Fibroblast of the conjunctiva (primary cell): ENCODE data around the gene PLCG1.
"Not testable (repeated sequence)": the region's sequence is repeated elsewhere in the genome, so short reads cannot be mapped to it uniquely, and the experiment has no call there.

ENCODE experiments used
- DNase-seq: peaks from one replicate; pipeline ENCODE4 v3.0.0-alpha.2; 2010; ENCODE audit warnings: low read depth

Gene PLCG1

DNA sequence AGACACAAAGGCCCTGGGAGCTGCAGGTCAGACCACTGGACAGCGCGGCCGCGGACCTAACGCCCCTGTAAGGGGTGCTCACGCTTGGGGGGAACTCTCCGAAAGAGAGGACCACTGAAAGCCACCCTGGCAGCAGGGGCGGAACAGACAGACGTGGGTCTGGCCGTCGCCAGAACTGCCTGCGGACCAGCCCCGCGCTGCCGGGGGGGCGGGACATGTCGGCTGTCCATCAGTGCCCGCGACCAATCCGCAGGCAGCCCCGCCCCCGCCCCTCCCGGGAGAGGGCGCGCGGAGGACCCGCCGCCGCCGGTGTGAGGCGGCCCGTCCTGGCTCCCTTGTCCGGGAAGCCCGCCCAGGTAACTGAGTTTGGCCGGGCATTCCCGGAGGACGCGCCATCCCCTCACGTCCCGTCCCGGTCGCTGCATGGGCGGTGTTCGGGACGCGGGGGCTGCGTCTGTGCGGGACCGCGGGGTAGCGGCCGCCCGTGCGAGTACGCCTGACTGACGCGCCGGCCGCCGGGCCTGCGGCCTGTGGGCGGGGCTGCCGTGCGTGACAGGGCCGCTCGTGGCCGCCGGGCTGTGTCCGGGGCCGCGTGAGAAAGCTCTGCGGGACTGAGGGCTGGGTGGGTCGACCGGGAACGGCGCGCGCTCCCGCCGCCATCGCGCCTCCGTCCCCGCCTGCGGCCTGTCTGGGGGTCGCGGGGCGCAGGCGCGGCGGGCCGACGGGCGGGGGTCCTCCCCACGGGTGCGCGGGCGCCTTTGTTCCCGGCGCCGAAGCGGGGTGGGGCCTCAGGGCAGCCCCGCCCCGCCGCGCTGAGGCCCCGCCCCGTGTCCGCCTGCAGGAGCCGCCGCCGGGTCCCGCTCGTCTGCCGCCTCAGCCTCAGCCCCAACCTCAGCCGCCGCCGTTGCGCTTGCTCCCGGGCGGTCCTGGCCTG lies at the start of gene PLCG1:
TSS of gene PLCG1 (plus strand) at position 864 of the 934 bp plus-strand sequence. CDS start 99 bp downstream, outside the sequence.
- peak; percentile 60 for DNase-seq

DNA sequence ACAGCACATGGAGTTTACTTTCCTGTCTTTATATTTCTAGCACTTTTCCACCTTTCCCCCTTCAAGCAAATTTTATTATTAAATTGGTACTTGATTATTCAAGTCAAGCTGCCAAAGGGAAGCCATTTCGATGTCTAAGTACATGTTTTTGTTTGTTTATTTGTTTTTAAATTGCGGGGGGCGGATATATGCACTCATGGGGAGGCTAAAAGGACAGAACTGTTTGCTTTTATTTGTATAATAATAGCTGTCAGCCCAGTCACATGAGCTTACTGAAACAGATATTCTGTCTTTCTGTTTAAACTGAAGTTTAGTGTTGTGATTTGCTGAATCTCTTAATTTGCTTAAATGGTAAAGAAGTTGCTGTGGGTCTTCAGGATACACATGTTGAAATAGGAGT lies 49.6 kb upstream of the PLCG1 start:
- DNase-seq = no peak

DNA sequence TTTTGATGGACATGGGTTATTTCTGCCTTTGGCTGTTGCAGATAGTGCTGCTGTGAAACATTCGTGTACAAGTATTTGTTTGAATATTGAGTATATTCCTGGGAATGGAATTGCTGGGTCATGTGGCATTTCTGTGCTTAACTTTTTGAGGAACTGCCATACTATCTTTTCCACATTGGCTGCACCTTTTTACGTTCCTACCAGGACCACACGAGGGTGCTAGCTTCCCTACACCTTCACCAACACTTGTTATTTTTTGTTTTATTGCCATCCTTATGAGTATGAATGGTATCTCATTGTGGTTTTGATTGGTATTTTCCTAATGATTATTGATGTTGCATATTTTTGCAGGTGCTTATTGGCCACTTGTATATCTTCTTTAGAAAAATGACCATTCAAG lies 47.8 kb upstream of the PLCG1 start:
- DNase-seq = no peak

DNA sequence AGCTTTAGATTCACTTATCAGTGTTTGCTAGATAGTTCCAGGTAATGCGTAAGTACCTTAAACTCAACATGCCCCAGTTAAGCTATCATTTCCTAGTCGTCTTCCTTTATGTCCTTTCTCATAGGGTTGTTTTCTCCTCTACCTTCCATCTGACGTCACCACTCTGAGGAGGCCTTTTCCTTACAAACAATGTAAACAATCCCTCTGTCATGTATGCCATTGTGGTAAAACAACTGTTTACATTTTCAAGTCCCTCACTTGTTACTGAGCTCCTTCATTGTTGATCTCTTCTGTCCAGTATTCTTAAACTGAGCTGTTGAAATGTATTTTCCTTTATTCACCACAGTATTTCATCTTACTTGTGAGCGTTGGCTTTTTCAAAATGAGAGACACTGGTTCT lies 45.4 kb upstream of the PLCG1 start:
- DNase-seq = no peak

DNA sequence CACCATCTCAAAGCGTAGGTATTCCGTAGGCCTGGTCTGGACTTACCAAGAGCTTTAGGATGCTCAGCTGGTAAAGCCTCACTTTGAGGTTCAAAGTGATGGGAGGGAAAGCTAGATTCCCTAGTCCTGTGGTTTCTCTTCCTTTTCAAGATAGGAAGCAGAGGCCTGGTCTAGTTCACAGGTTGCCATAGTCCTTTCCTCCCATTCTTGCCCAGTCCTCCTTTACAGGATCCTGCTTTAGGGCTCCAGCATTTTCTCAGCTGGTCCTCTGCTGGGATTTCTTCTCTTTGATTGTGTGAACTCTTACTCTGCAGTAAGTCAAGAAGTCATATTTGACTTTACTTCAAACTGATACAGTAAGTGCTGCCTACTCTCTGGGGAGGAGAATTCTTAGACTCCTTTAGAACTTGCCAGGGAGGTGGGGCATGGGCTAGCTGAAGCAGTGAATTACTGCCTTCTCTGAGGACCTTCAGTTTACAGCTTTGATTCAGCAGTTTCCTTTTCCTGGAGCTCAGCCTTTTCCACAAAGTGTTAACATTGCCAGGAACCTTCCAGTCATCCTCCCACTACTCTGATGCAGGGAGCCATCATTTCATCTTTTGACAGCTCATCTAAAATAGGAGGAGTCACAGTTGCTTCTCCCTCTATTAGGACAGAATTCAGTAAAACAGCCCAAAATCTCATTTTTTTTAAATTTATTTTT lies 42.8 kb upstream of the PLCG1 start:
- no peak for DNase-seq

DNA sequence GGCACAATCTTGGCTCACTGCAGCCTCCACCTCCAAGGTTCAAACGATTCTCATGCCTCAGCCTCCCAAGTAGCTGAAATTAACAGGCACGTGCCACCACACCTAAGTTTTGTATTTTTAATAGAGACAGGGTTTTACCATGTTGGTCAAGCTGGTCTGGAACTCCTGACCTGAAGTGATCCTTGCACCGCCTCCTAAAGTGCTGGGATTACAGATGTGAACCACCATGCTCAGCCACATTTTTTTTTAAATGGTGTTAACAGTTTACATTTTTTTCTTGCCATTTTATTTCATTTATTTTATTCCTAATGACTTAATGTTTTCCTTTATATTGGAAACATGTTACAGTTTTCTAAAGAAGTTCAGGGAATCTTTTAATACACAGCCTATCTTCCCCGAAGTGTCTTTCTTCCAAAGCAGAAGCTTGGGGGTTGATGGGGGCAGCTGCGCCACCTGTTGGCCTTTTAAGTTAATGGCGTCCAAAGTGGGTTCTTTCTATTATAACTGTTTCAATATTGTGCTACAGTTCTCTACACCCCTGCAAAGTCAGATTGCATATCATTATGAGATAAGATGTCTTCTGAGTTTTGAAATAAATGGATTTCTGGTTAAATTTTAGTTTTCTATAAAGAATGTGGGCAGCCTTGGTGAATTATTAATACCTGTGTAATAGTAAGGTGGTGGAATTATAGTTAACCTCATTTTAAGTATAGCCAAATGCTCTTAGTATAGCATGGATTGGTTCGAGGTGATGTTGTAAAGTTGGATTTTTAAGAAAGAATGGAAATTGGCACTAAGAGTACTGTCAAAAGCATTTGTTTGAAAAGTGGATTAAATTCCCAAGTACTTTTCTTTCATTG lies 42.0 kb upstream of the PLCG1 start:
- DNase-seq = peak; percentile 58

DNA sequence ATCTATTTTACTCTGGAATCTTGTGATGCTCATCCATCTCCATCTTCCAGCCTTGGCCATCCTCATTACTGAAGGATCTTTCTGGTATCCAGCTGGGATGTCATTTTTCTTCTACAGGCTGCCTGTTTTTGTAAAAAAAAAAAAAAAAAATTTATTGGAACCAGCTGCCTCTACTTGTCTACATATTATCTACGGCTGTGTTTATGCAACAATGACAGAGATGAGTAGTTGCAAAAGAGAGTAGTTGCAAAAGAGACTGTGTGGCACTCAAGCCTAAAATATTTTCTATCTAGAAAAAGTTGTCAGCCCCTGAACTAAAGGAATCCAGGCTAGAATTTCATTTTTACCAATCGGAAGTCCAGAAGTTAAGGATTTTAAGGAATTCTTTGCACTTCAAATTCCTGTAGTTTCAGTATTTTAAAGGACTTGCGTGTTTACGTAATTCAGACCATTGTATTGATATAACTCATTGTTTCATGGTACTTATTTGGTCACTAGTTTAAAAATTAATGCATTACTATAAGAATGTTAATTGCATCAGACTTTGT lies 38.6 kb upstream of the PLCG1 start:
- peak; percentile 48 for DNase-seq

DNA sequence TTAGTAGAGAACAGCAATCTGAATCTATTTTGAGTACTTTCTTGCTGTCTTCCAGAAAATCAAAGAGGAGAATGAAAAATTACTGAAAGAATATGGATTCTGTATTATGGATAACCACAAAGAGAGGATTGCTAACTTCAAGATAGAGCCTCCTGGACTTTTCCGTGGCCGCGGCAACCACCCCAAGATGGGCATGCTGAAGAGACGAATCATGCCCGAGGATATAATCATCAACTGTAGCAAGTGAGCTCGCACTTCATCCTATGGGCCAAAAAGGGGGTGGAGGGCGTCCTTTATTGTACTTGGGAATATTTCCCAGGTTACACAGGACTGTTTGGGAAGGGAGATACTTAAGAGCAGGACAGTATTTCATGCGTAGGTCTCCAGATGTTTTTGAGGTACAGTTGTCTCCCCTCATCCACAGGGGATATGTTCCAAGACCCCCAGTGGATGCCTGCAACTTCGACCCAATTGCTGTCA lies 37.3 kb upstream of the PLCG1 start:
- no peak for DNase-seq

DNA sequence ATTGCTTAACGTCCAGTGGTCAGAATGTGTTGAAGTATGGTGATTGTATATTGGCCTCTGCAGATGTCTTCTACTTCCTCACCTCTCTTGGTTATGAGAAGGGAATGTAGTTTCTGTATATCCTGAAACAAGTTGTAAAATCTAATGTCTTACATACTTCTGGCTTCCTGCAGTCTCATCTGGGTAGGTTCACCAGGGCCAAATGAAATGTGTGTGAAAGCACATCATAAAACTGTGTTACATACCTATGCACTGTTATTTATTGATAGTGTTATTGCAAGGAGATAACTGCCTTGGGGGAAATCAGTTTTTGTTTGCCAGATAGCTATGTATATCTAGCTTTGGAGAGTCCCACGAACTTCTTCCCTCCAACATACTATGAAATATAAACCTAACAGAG lies 35.7 kb upstream of the PLCG1 start:
- DNase-seq = no peak

DNA sequence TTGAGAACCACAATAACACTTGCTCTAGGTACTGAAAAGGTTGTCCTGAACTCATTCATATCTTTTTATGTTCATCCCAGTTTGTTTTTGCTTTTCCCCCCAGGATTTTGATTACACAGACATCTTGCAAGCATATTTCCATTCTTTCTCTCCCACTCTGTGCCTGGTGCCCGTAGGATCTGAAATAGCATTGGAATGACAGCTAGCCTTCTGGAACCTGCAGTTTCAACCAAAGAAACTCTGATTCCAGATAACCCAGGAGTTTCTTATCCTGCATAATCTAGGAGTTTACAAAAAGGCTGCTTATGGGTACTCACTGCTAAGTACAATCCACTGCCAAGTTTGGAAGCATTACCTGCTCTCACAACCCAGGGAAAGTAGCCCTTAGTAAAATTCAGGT lies 28.8 kb upstream of the PLCG1 start:
- no peak for DNase-seq

DNA sequence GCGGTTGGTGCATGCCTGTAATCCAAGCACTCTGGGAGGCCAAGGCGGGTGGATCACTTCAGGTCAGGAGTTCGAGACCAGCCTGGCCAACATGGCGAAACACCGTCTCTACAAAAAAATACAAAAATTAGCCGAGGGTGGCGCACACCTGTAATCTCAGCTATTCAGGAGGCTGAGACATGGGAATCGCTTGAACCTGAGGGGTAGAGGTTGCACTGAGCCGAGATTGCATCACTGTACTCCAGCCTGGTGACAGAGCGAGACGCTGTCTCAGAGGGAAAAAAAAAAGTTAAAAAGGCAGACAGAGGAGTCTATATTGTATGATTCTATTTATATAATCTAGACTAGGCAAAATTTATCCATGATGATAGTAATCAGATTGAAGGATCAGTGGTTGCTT lies 27.3 kb upstream of the PLCG1 start:
- DNase-seq = no peak

DNA sequence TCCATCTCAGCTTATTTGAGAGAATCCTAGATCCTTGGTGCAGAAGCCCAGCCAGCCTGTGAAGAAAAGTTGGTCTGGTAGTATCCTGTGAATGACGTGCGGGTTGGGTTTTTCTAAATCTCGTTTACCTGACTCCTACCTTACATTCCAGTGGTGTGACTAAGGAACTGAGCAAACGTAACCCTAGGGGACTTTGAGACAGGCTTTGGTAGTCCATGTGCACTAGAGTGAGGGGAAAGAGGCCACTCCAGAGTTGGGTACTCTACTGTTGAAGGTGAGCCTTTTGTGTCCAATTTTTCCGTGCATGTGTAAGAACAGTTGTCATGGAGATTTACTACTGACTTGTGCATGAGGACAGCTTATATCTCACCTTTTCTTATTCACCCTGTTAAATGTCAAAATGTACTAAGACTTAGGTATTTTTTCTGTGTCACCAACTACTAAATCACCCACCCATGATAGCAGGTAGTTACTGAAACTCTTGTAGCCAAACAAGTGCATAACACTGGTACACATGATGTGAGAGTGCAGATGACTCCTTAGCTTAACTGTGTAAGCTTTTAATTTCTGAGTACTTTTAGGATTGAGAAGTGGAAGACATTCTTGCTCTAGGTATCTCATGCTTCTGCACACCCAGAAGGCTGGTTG lies 26.3 kb upstream of the PLCG1 start:
- no peak for DNase-seq

DNA sequence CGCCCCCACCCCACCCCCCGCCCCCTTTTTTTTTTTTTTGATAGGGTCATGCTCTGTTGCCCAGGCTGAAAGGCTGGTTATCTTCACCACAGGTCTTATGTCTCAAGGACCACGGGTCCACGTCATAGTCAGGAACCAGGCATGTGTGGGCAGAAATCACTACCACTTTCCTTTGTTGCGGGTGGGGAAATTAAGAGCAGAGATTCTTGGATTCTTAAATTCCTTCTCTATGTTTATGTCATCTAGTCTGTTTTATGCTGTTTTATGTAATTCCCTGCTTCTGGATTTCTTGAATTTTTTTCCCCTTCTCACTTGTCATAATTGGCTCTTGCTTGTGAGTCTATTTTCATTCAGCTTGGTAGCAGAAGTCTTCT lies 25.8 kb upstream of the PLCG1 start:
- DNase-seq = no peak

DNA sequence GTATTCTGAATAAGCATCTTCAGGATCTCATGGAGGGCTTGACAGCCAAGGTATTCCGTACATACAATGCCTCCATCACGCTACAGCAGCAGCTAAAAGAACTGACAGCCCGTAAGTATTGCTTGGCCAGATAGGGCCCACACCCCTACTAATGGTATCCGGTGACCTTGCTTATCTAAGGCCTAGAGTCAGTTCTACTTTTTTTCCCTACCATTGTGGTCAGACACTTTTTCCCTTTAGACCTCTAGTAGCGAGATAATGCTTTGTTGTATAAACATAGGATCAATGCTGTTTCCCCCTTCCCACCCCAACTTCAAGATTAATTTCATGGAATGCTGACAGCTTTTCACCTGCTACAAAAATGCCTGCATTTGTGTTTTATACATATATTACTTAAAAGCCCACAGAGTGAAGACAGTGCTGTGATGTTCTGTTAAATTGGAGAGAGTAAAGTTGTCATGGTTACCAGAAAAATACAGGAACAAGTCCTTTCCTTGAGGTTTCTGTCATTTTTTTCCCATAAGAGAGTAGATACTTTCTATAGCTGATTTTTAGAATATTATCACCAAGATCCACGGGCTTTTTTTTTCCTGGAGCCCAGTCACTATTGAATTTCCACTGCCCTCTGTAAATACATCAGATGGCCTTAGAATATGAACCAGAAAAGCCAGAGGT lies 20.9 kb upstream of the PLCG1 start:
- no peak for DNase-seq

DNA sequence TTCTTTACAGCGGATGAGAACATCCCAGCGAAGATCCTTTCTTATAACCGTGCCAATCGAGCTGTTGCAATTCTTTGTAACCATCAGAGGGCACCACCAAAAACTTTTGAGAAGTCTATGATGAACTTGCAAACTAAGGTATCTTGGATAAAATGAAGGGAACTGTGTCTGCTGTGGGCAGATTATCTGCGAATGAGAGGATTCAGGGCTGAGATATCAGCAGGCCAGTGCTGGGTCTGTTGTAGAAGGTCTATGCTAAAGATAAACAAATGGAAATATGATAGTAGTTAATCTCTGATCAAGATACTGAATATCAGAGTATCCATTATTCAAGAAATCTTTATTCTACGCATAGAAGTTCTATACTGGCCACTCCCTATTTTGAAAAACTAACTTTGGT lies 19.2 kb upstream of the PLCG1 start:
- DNase-seq = not testable (repeated sequence)

DNA sequence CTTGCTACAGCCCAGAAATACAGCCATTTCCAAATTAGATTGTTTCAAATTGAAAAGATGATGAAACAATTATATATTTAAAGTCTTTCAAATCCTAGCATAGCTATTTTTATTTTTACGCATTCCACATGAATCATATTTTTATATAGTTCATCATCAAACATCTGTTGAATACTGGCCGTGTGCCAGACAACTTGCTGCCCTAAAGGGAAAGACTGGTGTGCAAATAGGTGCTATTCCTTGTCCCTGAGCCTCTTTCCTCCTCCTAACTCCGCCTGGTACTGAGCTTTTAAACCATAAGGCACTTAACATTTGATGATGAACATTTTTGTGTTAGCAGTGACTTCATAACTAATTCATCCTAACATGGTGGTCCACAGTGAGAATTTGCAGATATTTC lies 18.7 kb upstream of the PLCG1 start:
- DNase-seq = no peak

DNA sequence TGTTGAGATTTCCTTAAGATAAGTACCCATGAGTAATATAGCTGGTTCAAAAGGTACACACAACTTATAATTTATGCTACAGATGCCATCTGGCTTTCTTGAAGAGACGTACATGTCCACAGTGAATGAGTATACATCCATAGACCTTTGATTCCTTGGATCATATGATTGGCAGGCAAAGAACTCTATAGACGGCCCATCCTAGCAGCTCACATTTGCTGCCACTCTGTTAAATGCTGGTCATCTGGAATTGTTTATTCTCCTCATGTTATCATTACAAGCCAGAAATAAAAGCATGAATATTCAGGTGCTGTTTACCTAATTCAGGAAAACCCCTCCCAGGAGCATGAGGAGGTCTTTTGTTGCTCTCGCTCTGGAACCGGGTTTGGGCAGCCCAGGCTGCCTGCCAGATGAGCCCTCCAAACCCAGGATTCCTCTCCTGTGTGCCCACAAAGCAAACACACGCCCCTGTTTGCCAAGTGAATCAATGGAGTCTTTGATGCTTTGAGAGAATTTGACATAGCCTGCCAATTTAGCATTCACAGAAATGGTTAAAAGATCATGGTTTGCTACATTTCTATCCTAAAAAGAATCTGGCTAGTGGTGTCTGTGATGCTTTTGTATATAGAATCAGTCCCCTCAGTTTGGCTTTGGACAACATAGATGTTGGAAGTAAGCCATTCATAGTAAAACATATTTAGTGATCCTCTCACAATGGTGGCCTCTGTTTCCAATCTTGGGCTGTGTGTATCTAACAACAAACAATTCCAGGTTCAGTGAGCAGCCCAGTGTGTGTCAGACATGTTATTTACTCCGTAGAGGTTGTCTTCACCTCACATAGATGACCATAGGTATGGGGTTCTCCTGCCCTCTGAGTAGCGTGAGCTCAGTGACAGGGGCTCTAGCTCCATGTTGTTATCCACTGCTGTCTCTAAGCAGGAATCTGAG lies 17.5 kb upstream of the PLCG1 start:
- no peak for DNase-seq

DNA sequence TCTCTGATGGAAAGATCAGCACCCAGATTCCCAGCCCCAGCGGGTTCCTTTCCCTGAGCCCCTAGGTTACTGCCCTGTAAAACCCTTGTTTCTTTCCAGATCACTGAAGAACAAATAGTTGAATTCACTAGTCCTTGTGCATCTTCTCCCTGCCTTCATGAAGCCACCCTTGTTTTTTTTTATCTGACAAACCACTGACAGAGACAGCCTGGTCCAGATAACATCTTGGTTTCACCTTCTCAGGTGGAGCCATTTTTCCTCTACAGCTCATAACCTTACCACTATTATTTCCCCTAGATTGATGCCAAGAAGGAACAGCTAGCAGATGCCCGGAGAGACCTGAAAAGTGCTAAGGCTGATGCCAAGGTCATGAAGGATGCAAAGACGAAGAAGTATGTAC lies 15.9 kb upstream of the PLCG1 start:
- DNase-seq = no peak

DNA sequence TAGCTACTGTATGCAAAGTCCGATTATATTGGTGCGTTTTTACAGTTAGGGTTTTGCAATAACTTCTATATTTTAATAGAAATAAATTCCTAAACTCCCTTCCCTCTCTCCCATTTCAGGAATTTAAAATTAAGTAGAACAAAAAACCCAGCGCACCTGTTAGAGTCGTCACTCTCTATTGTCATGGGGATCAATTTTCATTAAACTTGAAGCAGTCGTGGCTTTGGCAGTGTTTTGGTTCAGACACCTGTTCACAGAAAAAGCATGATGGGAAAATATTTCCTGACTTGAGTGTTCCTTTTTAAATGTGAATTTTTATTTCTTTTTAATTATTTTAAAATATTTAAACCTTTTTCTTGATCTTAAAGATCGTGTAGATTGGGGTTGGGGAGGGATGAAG lies 13.7 kb upstream of the PLCG1 start:
- no peak for DNase-seq
